Vagina (tissue), 2 donors: ENCODE results near the gene CDH6.

Source experiments
- CTCF ChIP-seq, 3 experiments: fragments of 450-650 bp in 2 of 3; fragments of 200-600 bp in 1 of 3; sonication (generic) in 1 of 3; IDR thresholded peaks; one replicate each; pipeline ENCODE4 v1.5.1; 2017 to 2019; ENCODE audit warnings: antibody characterized with exemption in 3 of 3, mild to moderate bottlenecking in 2 of 3, moderate library complexity in 2 of 3
- POLR2A ChIP-seq, 2 donors: fragments of 450-650 bp; IDR thresholded peaks; one replicate each; pipeline ENCODE4 v1.6.1; 2017; ENCODE audit warnings: antibody characterized with exemption in 2 of 2, mild to moderate bottlenecking in 2 of 2, moderate library complexity in 2 of 2
- POLR2AphosphoS5 ChIP-seq, 2 donors: sonication (generic); formaldehyde crosslinking; IDR thresholded peaks; one replicate each; pipeline ENCODE4 v1.9.0; 2017; ENCODE audit warnings: antibody characterized with exemption in 2 of 2, mild to moderate bottlenecking in 2 of 2, low read depth in 1 of 2; ENCODE audit not compliant: insufficient read depth in 1 of 2

GRCh38 chr5:31157720-31158119 lies 35.8 kb upstream of the CDH6 start:
- no peak for TF ChIP-seq POLR2A (IDR thresholded peaks at IDR 0.05)
- no peak for TF ChIP-seq CTCF (IDR thresholded peaks at IDR 0.05)
- TF ChIP-seq POLR2AphosphoS5 (IDR thresholded peaks at IDR 0.05; ENCODE audit: insufficient read depth in 1 of 2, low read depth in 1 of 2) = no peak
